H9 (cell line): ENCODE data around the gene POLG2. TPM values are rescaled to one million over a fixed set of nuclear protein-coding genes. Genes with fewer than 3 reads are reported as not detected.

Source experiments
- DNase-seq: peaks from one replicate; pipeline ENCODE4 v3.0.0-alpha.2; 2017
- H2AFZ ChIP-seq: one replicate; pipeline ENCODE4 v1.6.1; 2013; ENCODE audit warnings: mild to moderate bottlenecking, low read length, control low read depth, moderate library complexity
- H2AK5ac ChIP-seq: 2 replicates; pipeline ENCODE4 v1.6.1; 2013; ENCODE audit warnings: low read length, control low read depth, mixed read lengths; ENCODE audit not compliant: insufficient read length
- H2BK120ac ChIP-seq: one replicate; pipeline ENCODE4 v1.6.1; 2013; ENCODE audit warnings: low read depth, mild to moderate bottlenecking, low read length, control low read depth, inconsistent platforms; ENCODE audit not compliant: poor library complexity, severe bottlenecking
- H2BK12ac ChIP-seq: 2 replicates; pipeline ENCODE4 v1.6.1; 2013; ENCODE audit warnings: low read length, control low read depth, mixed read lengths, low read depth; ENCODE audit not compliant: insufficient read length
- H2BK15ac ChIP-seq: 2 replicates; pipeline ENCODE4 v1.6.1; 2013; ENCODE audit warnings: low read depth, low read length, control low read depth
- H2BK20ac ChIP-seq: one replicate; pipeline ENCODE4 v1.6.1; 2013; ENCODE audit warnings: low read depth, mild to moderate bottlenecking, low read length, control low read depth, inconsistent platforms; ENCODE audit not compliant: poor library complexity, severe bottlenecking
- H2BK5ac ChIP-seq: 2 replicates; pipeline ENCODE4 v1.6.1; 2013; ENCODE audit warnings: low read length, control low read depth, mixed read lengths; ENCODE audit not compliant: insufficient read length
- H3K14ac ChIP-seq: 2 replicates; pipeline ENCODE4 v1.6.1; 2013; ENCODE audit warnings: low read length, control low read depth; ENCODE audit not compliant: insufficient read depth
- H3K18ac ChIP-seq: 2 replicates; pipeline ENCODE4 v1.6.1; 2013; ENCODE audit warnings: low read depth, mild to moderate bottlenecking, mixed read lengths, low read length, control low read depth; ENCODE audit not compliant: insufficient read length
- H3K23ac ChIP-seq: 2 replicates; pipeline ENCODE4 v1.6.1; 2013; ENCODE audit warnings: low read length, control low read depth, mixed read lengths, low read depth; ENCODE audit not compliant: insufficient read length
- H3K23me2 ChIP-seq: 2 replicates; pipeline ENCODE4 v1.6.1; 2013; ENCODE audit warnings: low read depth, mild to moderate bottlenecking, mixed read lengths, low read length, control low read depth; ENCODE audit not compliant: insufficient read length, poor library complexity, severe bottlenecking
- H3K27ac ChIP-seq: 2 replicates; pipeline ENCODE4 v1.5.1; 2013; ENCODE audit warnings: low read length, control low read depth, mixed read lengths, low read depth; ENCODE audit not compliant: insufficient read length
- H3K27me3 ChIP-seq: 2 replicates; pipeline ENCODE4 v1.6.1; 2013; ENCODE audit warnings: low read length, control low read depth, inconsistent platforms; ENCODE audit not compliant: insufficient read depth
- H3K4ac ChIP-seq: 2 replicates; pipeline ENCODE4 v1.6.1; 2013; ENCODE audit warnings: low read depth, mild to moderate bottlenecking, control low read depth, inconsistent platforms, low read length, moderate library complexity
- H3K4me1 ChIP-seq: 2 replicates; pipeline ENCODE4 v1.6.1; 2013; ENCODE audit warnings: low read length, control low read depth, inconsistent platforms; ENCODE audit not compliant: insufficient read depth
- H3K4me2 ChIP-seq: 2 replicates; pipeline ENCODE4 v1.6.1; 2013; ENCODE audit warnings: low read length, control low read depth, mixed read lengths; ENCODE audit not compliant: insufficient read length, insufficient read depth
- H3K56ac ChIP-seq: 2 replicates; pipeline ENCODE4 v1.6.1; 2013; ENCODE audit warnings: low read depth, mild to moderate bottlenecking, mixed read lengths, low read length, control low read depth; ENCODE audit not compliant: insufficient read length
- H3K79me1 ChIP-seq: 2 replicates; pipeline ENCODE4 v1.6.1; 2013; ENCODE audit warnings: low read depth, mild to moderate bottlenecking, moderate library complexity, low read length, control low read depth, inconsistent platforms; ENCODE audit not compliant: insufficient read depth, poor library complexity, severe bottlenecking
- H3K79me2 ChIP-seq: 2 replicates; pipeline ENCODE4 v1.6.1; 2013; ENCODE audit warnings: low read length, control low read depth, inconsistent platforms; ENCODE audit not compliant: insufficient read depth
- H3K9ac ChIP-seq: 2 replicates; pipeline ENCODE4 v1.6.1; 2013; ENCODE audit warnings: low read length, control low read depth, mixed read lengths; ENCODE audit not compliant: insufficient read length; ENCODE audit errors: extremely low read depth
- H3K9me3 ChIP-seq: one replicate; pipeline ENCODE4 v1.6.1; 2013; ENCODE audit warnings: low read depth, low read length, inconsistent platforms; ENCODE audit not compliant: control insufficient read depth
- H3T11ph ChIP-seq: one replicate; pipeline ENCODE4 v1.6.1; 2013; ENCODE audit warnings: mild to moderate bottlenecking, low read length, control low read depth, inconsistent platforms
- H4K20me1 ChIP-seq: one replicate; pipeline ENCODE4 v1.6.1; 2013; ENCODE audit not compliant: control insufficient read depth, insufficient read length, insufficient read depth
- H4K5ac ChIP-seq: 2 replicates; pipeline ENCODE4 v1.6.1; 2013; ENCODE audit warnings: low read depth, mild to moderate bottlenecking, mixed read lengths, low read length, control low read depth; ENCODE audit not compliant: insufficient read length
- H4K8ac ChIP-seq: replicated peaks from 2 replicates; pipeline ENCODE4 v1.6.1; 2013; ENCODE audit warnings: low read length, control low read depth, mixed read lengths, low read depth; ENCODE audit not compliant: insufficient read length
- H4K91ac ChIP-seq: 2 replicates; pipeline ENCODE4 v1.6.1; 2013; ENCODE audit warnings: low read depth, mild to moderate bottlenecking, moderate library complexity, mixed read lengths, low read length, control low read depth; ENCODE audit not compliant: insufficient read length
- H3K27ac Mint-ChIP-seq, 3 experiments: 2 replicates in 2 of 3; 3 replicates in 1 of 3; pipeline ENCODE4 v1.8.0; 2020 to 2021; ENCODE audit warnings: mixed read lengths in 3 of 3, mild to moderate bottlenecking in 1 of 3, moderate library complexity in 1 of 3
- H3K27me3 Mint-ChIP-seq: 2 replicates; pipeline ENCODE4 v1.8.0; 2021; ENCODE audit warnings: low read depth, mild to moderate bottlenecking, moderate library complexity, mixed read lengths
- H3K36me3 Mint-ChIP-seq, 3 experiments: 2 replicates in 2 of 3; 3 replicates in 1 of 3; pipeline ENCODE4 v1.8.0; 2020 to 2021; ENCODE audit warnings: low read depth in 3 of 3, mixed read lengths in 3 of 3; ENCODE audit not compliant: insufficient read depth in 1 of 3
- H3K4me1 Mint-ChIP-seq, 2 experiments: 2 replicates each; pipeline ENCODE4 v1.8.0; 2020; ENCODE audit warnings: mixed read lengths in 2 of 2
- H3K4me3 Mint-ChIP-seq, 2 experiments: 2 replicates in 1 of 2; 3 replicates in 1 of 2; pipeline ENCODE4 v1.8.0; 2020 to 2021; ENCODE audit warnings: mild to moderate bottlenecking in 2 of 2, mixed read lengths in 2 of 2, moderate library complexity in 1 of 2
- H3K9me3 Mint-ChIP-seq, 2 experiments: 2 replicates in 1 of 2; 3 replicates in 1 of 2; pipeline ENCODE4 v1.8.0; 2020; ENCODE audit warnings: mild to moderate bottlenecking in 2 of 2, mixed read lengths in 2 of 2, moderate library complexity in 1 of 2
- CTCF ChIP-seq: fragments of 200-600 bp; sonication (generic); conservative IDR thresholded peaks from 3 replicates; pipeline ENCODE4 v1.8.0; 2021; ENCODE audit warnings: antibody characterized with exemption, mild to moderate bottlenecking
- WGBS: extraction: QIAGEN DNeasy Blood & Tissue Kit; methylation state at CpG from one replicate; pipeline ENCODE4 v1.1.7; 2013; ENCODE audit warnings: missing lambda C conversion rate, low lambda C conversion rate, mixed read lengths; ENCODE audit not compliant: insufficient read length; ENCODE audit errors: extremely low coverage; 5-methylcytosine and 5-hydroxymethylcytosine counted together
- total RNA-seq: library from RNA; stranded (reverse); gene quantifications from 2 replicates; pipeline ENCODE4 v1.2.1, GENCODE V29; 2021

The POLG2 gene
- total RNA-seq, 1 experiment from 2014 or later = 35.5 TPM

DNA sequence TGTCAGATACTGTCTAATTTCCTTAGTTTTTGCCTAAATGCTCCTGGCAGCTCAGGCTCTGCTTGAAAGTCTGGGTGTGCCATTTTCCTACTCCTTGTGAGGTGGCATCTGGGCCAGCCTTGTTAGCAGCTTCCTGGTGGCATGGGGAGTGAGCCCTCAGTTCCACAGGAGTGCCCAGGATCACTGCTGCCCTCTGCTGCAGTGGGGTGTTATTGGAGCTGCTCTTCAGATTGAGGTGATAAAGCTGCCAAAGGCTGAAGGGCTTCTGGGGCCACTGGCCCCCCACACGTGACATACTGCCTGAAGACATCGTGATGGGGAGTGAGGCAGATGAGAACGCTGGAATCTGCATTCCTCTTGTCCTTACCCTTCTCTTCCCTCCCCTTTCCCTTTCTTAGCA is 37.3 kb upstream of the POLG2 start:
- no peaks in the 10 kb centered on the region for H3K9me3 ChIP-seq
- Mint-ChIP-seq H3K36me3 (peaks cover 35 to 93% (median 74%) of the 10 kb centered on the region in 3 experiments), H3K27ac (no peak overlapping the region; a peak in 1 of 7 replicates), H3K4me1 (no peaks in the 10 kb centered on the region), H3K4me3 (no peak overlapping the region), H3K9me3 (no peaks in the 10 kb centered on the region), H3K27me3 (no peaks in the 10 kb centered on the region)
- WGBS = no CpG with 5 or more reads among the region's 3 CpGs
- H2BK15ac ChIP-seq = no peak overlapping the region
- H4K5ac ChIP-seq = no peak overlapping the region
- no peak overlapping the region for H2BK12ac ChIP-seq
- H3K9ac ChIP-seq = no peak overlapping the region
- H3K79me1 ChIP-seq = no peaks in the 10 kb centered on the region
- H3K23me2 ChIP-seq = no peaks in the 10 kb centered on the region
- H3K27me3 ChIP-seq = no peaks in the 10 kb centered on the region
- H2AFZ ChIP-seq = no peak overlapping the region
- no peak overlapping the region for H2BK20ac ChIP-seq
- H3K23ac ChIP-seq = no peak overlapping the region
- H3K4me2 ChIP-seq = no peak overlapping the region
- TF ChIP-seq CTCF = no peak
- no peak overlapping the region for H4K91ac ChIP-seq
- no peak overlapping the region for H3K4ac ChIP-seq
- H4K20me1 ChIP-seq = no peaks in the 10 kb centered on the region
- H3K79me2 ChIP-seq = no peaks in the 10 kb centered on the region
- H2BK120ac ChIP-seq = no peak overlapping the region
- no peak overlapping the region for H3K56ac ChIP-seq
- no peak overlapping the region for H2AK5ac ChIP-seq
- H3K27ac ChIP-seq = no peak overlapping the region
- DNase-seq = no peak
- H4K8ac ChIP-seq = no peak overlapping the region
- no peaks in the 10 kb centered on the region for H3K4me1 ChIP-seq
- no peak overlapping the region for H3K18ac ChIP-seq
- no peak overlapping the region for H2BK5ac ChIP-seq
- H3T11ph ChIP-seq = no peak overlapping the region
- H3K14ac ChIP-seq = no peak overlapping the region
